ENCODE measurements around the gene INCENP.

- TF ChIP-seq POLR2A (IDR thresholded peaks at IDR 0.05) (no peak), POLR2AphosphoS5 (IDR thresholded peaks at IDR 0.05) (no peak)
Measured at GRCh38 chr11:62144641-62145255, 20.9 kb downstream of the INCENP start.

All from spleen (tissue), 3 donors.